K562 (cell line): ENCODE data around the gene ZNF83. TPM values are rescaled to one million over a fixed set of nuclear protein-coding genes. Genes with fewer than 3 reads are reported as not detected.

Source experiments
- ATAC-seq: fragments of 200-7000 bp; cut with Tn5 transposase; 3 replicates; pipeline ENCODE4 v1.9.1; 2020; ENCODE audit warnings: moderate library complexity
- BruUV-seq: library from RNA; stranded (reverse); fragments of 400-500 nt; replicated peaks from 2 replicates; lab custom pipeline; 2021; lab: Mats Ljungman, UMichigan
- CTCF ChIA-PET: fragments of 300-600 bp; formaldehyde crosslinking; extraction: SDS; loops from one replicate; lab custom pipeline; 2021; ENCODE audit warnings: low intra/inter-chr PET ratio; lab: Yijun Ruan, JAX
- POLR2A ChIA-PET: fragments of 300-600, 350-650 bp; sonication (Branson Sonifier 250); formaldehyde crosslinking; extraction: SDS; loops from one replicate; lab custom pipeline; 2021; ENCODE audit warnings: antibody characterized with exemption, inconsistent platforms; lab: Yijun Ruan, JAX
- DNase-seq, 4 experiments: peaks; one replicate each; pipeline versions ENCODE4 v3.0.0 to v3.0.0-alpha.2; 2011 to 2018; ENCODE audit warnings: low spot score in 3 of 4, mixed read lengths in 3 of 4; ENCODE audit errors: extremely low read depth in 1 of 4
- FAIRE-seq: peaks from 2 replicates; lab custom pipeline; 2011; peaks lifted over from hg19 to GRCh38; lab: Jason Lieb, UNC
- H2AFZ ChIP-seq: 2 replicates; pipeline ENCODE4 v1.6.0; 2011; ENCODE audit warnings: low read depth, low read length, control low read depth, inconsistent platforms
- H3K27ac ChIP-seq: fragments of 200-600 bp; 3 replicates; pipeline ENCODE4 v1.8.0; 2011; ENCODE audit warnings: low read depth, mild to moderate bottlenecking, control low read depth, inconsistent platforms, low read length, moderate library complexity, mixed read lengths; ENCODE audit errors: extremely low read depth
- H3K27me3 ChIP-seq, 2 experiments: fragments of 300-600 bp in 1 of 2; 2 replicates in 1 of 2; 3 replicates in 1 of 2; pipeline versions ENCODE4 v1.6.0 to v1.8.0; 2011; ENCODE audit warnings: inconsistent platforms in 2 of 2, low read length in 2 of 2, mild to moderate bottlenecking in 1 of 2, mixed read lengths in 1 of 2, moderate library complexity in 1 of 2; ENCODE audit not compliant: control insufficient read depth in 2 of 2, insufficient read depth in 2 of 2
- H3K36me3 ChIP-seq: fragments of 300-600 bp; 3 replicates; pipeline ENCODE4 v1.8.0; 2011; ENCODE audit warnings: mild to moderate bottlenecking, low read length, inconsistent platforms; ENCODE audit not compliant: control insufficient read depth, insufficient read depth
- H3K4me1 ChIP-seq, 2 experiments: fragments of 200-600 bp in 1 of 2; replicated peaks in 1 of 2; 2 replicates in 1 of 2; 3 replicates in 1 of 2; pipeline versions ENCODE4 v1.5.1 to v1.8.0; 2011; ENCODE audit warnings: inconsistent platforms in 2 of 2, low read length in 2 of 2, mild to moderate bottlenecking in 1 of 2, mixed read lengths in 1 of 2, moderate library complexity in 1 of 2; ENCODE audit not compliant: control insufficient read depth in 2 of 2, insufficient read depth in 2 of 2
- H3K4me2 ChIP-seq: 2 replicates; pipeline ENCODE4 v1.6.1; 2011; ENCODE audit warnings: low read length, control low read depth, inconsistent platforms, mixed read lengths; ENCODE audit not compliant: insufficient read depth
- H3K4me3 ChIP-seq: fragments of 200-600 bp; sonication (generic), shearing (Covaris generic); 2 replicates; pipeline ENCODE4 v1.5.1; 2016; ENCODE audit warnings: control low read depth, inconsistent platforms
- H3K79me2 ChIP-seq: fragments of 200-600 bp; 3 replicates; pipeline ENCODE4 v1.8.0; 2011; ENCODE audit warnings: low read length, inconsistent platforms; ENCODE audit not compliant: control insufficient read depth, insufficient read depth
- H3K9ac ChIP-seq, 2 experiments: 2 replicates each; pipeline versions ENCODE4 v1.6.0 to v1.6.1; 2011; ENCODE audit warnings: low read depth in 2 of 2, low read length in 2 of 2, control low read depth in 1 of 2, inconsistent platforms in 1 of 2, mild to moderate bottlenecking in 1 of 2, mixed read lengths in 1 of 2; ENCODE audit not compliant: insufficient read depth in 1 of 2
- H3K9me1 ChIP-seq: one replicate; pipeline ENCODE4 v1.6.0; 2011; ENCODE audit warnings: inconsistent platforms, mild to moderate bottlenecking, low read length, moderate library complexity; ENCODE audit not compliant: control insufficient read depth, insufficient read depth
- H3K9me3 ChIP-seq: replicated peaks from 2 replicates; pipeline ENCODE4 v1.5.1; 2011; ENCODE audit warnings: low read depth, low read length, inconsistent platforms; ENCODE audit not compliant: control insufficient read depth, insufficient read depth
- H4K20me1 ChIP-seq: replicated peaks from 2 replicates; pipeline ENCODE4 v1.6.1; 2011; ENCODE audit warnings: low read length, inconsistent platforms, mixed read lengths; ENCODE audit not compliant: control insufficient read depth, insufficient read depth
- ATF3 ChIP-seq, 2 experiments: fragments of 450-650 bp in 1 of 2; sonication (generic) in 1 of 2; formaldehyde crosslinking in 1 of 2; IDR thresholded peaks in 1 of 2; conservative IDR thresholded peaks in 1 of 2; 2 replicates each; pipeline versions ENCODE4 v1.6.1 to v1.8.1; 2016 to 2023; ENCODE audit warnings: mild to moderate bottlenecking in 2 of 2, moderate library complexity in 2 of 2, inconsistent platforms in 1 of 2, missing genetic modification reagents in 1 of 2
- BRD4 ChIP-seq: fragments of 200-600 bp; sonication (generic); IDR thresholded peaks from 2 replicates; pipeline ENCODE4 v1.6.1; 2017; ENCODE audit warnings: inconsistent platforms
- CCAR2 ChIP-seq: fragments of 200-400 bp; formaldehyde crosslinking; IDR thresholded peaks from 2 replicates; pipeline ENCODE4 v1.6.1; 2017; ENCODE audit warnings: mild to moderate bottlenecking, low read depth, low read length
- FIP1L1 ChIP-seq: fragments of 200-400 bp; formaldehyde crosslinking; IDR thresholded peaks from 2 replicates; pipeline ENCODE4 v1.6.1; 2018; ENCODE audit warnings: mild to moderate bottlenecking, low read depth, low read length; ENCODE audit not compliant: poor library complexity, severe bottlenecking
- GABPA ChIP-seq: fragments of 200-800 bp; sonication (Bioruptor generic); conservative IDR thresholded peaks from 2 replicates; pipeline ENCODE4 v1.6.1; 2016; ENCODE audit warnings: low read depth, missing genetic modification characterization, missing compliant biosample characterization
- GABPB2 ChIP-seq: fragments of 250-450 bp; sonication (Bioruptor Pico); conservative IDR thresholded peaks from 2 replicates; pipeline ENCODE4 v1.5.1; 2021; ENCODE audit warnings: mild to moderate bottlenecking
- IRF2 ChIP-seq: sonication (generic); formaldehyde crosslinking; IDR thresholded peaks from 2 replicates; pipeline ENCODE4 v1.8.1; 2022; ENCODE audit warnings: mild to moderate bottlenecking, missing genetic modification reagents
- MAFK ChIP-seq: IDR thresholded peaks from 2 replicates; pipeline ENCODE4 v1.6.1; 2011; ENCODE audit warnings: low read length, improper control_type of control experiment
- MAZ ChIP-seq, 2 experiments: fragments of 450-650 bp in 1 of 2; sonication (generic) in 1 of 2; formaldehyde crosslinking; IDR thresholded peaks in 1 of 2; conservative IDR thresholded peaks in 1 of 2; 2 replicates each; pipeline versions ENCODE4 v1.4.0 to v1.5.0; 2020; ENCODE audit warnings: mild to moderate bottlenecking in 1 of 2, missing genetic modification reagents in 1 of 2
- MTA3 ChIP-seq: fragments of 450-650 bp; formaldehyde crosslinking; IDR thresholded peaks from 2 replicates; pipeline ENCODE4 v1.6.1; 2017; ENCODE audit warnings: mild to moderate bottlenecking, borderline replicate concordance
- NCOA4 ChIP-seq: fragments of 450-650 bp; IDR thresholded peaks from 2 replicates; pipeline ENCODE4 v1.6.1; 2018; ENCODE audit warnings: mild to moderate bottlenecking; ENCODE audit not compliant: partially characterized antibody
- NR1H2 ChIP-seq: sonication (generic); formaldehyde crosslinking; IDR thresholded peaks from 2 replicates; pipeline ENCODE4 v1.4.0; 2020; ENCODE audit warnings: mild to moderate bottlenecking, missing genetic modification reagents
- PRPF4 ChIP-seq: fragments of 200-400 bp; formaldehyde crosslinking; IDR thresholded peaks from one replicate; pipeline ENCODE4 v1.6.1; 2017; ENCODE audit warnings: low read length, low read depth, mild to moderate bottlenecking; ENCODE audit not compliant: insufficient read depth, poor library complexity, severe bottlenecking
- UBTF ChIP-seq, 2 experiments: IDR thresholded peaks; 2 replicates each; pipeline ENCODE4 v1.6.1; 2012; ENCODE audit warnings: improper control_type of control experiment in 2 of 2, low read depth in 2 of 2, low read length in 2 of 2, borderline replicate concordance in 1 of 2
- ZNF143 ChIP-seq: sonication (generic); formaldehyde crosslinking; IDR thresholded peaks from 2 replicates; pipeline ENCODE4 v1.9.0; 2022; ENCODE audit warnings: mild to moderate bottlenecking, missing genetic modification reagents
- ZNF584 ChIP-seq: fragments of 200-800 bp; sonication (Bioruptor generic); IDR thresholded peaks from 2 replicates; pipeline ENCODE4 v1.6.1; 2016; ENCODE audit warnings: low read depth, mild to moderate bottlenecking, missing genetic modification characterization, missing compliant biosample characterization
- WGBS: fragments of 100-300 bp; shearing (Covaris generic); methylation state at CpG from one replicate; pipeline ENCODE4 v1.1.6; 2016; ENCODE audit warnings: low coverage, mixed read lengths; ENCODE audit not compliant: insufficient coverage; ENCODE audit errors: missing lambda C conversion rate; 5-methylcytosine and 5-hydroxymethylcytosine counted together
- in situ Hi-C: fragments of 300-500 bp; cut with MboI; formaldehyde crosslinking; loops from 4 replicates; pipeline ENCODE4 v1.15.0; 2018; ENCODE audit warnings: inconsistent platforms, mixed read lengths
- intact Hi-C: fragments of 100-400 bp; cut with micrococcal nuclease; formaldehyde crosslinking; loops from 2 replicates; pipeline ENCODE4 v1.14.2; 2022
- polyA plus RNA-seq, 8 experiments: library from polyadenylated mRNA; depleted of rRNA in 4 of 8; stranded (reverse) in 5 of 8; unstranded in 3 of 8; fragments of >200 nt; fragmentation: Nextera tagmentation in 2 of 8; fragmentation: Illumina TruSeq in 1 of 8; extraction: Ambion mirVana in 2 of 8; extraction: Trizol in 1 of 8; gene quantifications; 2 replicates each; pipeline versions ENCODE4 v1.2.1 to v1.2.3, GENCODE V29; 2011 to 2014; ENCODE audit warnings: inconsistent platforms in 1 of 8, missing spikeins in 1 of 8
- total RNA-seq, 7 experiments: library from RNA; depleted of rRNA in 6 of 7; stranded (reverse); fragments of >200 nt in 6 of 7; fragmentation: Illumina TruSeq in 2 of 7; extraction: Trizol in 2 of 7; gene quantifications; 2 replicates each; pipeline versions ENCODE4 v1.2.1 to v1.2.3, GENCODE V29; 2011 to 2021; ENCODE audit warnings: low replicate concordance in 1 of 7
- TF ChIP-seq, protein P1 (sequence below): sonication (generic); formaldehyde crosslinking; IDR thresholded peaks from 2 replicates; pipeline ENCODE4 v1.8.1; 2023; ENCODE audit warnings: mild to moderate bottlenecking, missing genetic modification reagents

ZNF83 gene
- total and polyA plus RNA-seq, 9 of the 15 experiments (the other 6 are each of a cell fraction or from before 2014, with no cell fraction given): 18.6 to 74.3 (median 51.9) TPM

- ChIA-PET POLR2A (no interaction called here), CTCF (no interaction called here)
- ATAC-seq (peak; percentile 34), DNase-seq (peak; percentile 23 to 40 (median 28)), FAIRE-seq (no peak)
- peaks cover 13% of the 10 kb centered on the region; the same call in 1 of the 3 replicates for H3K36me3 ChIP-seq
- H3K27me3 ChIP-seq: no peaks in the 10 kb centered on the region
- intact Hi-C loops: no loop called here
- H3K9me1 ChIP-seq: no peaks in the 10 kb centered on the region
- in situ Hi-C loops: no loop called here
- peak overlapping the region; percentile 85 for H3K4me2 ChIP-seq
- H3K4me3 ChIP-seq: peak overlapping the region; percentile 86
- H3K9ac ChIP-seq: peak overlapping the region; percentile 12 to 84; a peak in 2 of 4 replicates
- 9% methylated on average over 14 of the region's 14 CpGs for WGBS
- no TSS peak for BruUV-seq
- H3K4me1 ChIP-seq: peaks cover 5 to 18% of the 10 kb centered on the region in 2 experiments; a peak in 3 of 5 replicates
- no peaks in the 10 kb centered on the region for H3K9me3 ChIP-seq
- peak overlapping the region; percentile 50; the same call in 1 of the 3 replicates for H3K27ac ChIP-seq
- H3K79me2 ChIP-seq: peaks cover 14% of the 10 kb centered on the region
- peak overlapping the region; percentile 79 for H2AFZ ChIP-seq
- no peaks in the 10 kb centered on the region for H4K20me1 ChIP-seq
- no peak for TF ChIP-seq ZNF143 (CRISPR knock-in tag)
- TF ChIP-seq NCOA4: no peak
- TF ChIP-seq MAZ (CRISPR knock-in tag; conservative IDR thresholded peaks at IDR 0.05 in 1 of 2, IDR thresholded peaks at IDR 0.05 in 1 of 2): no peak
- TF ChIP-seq, protein P1, sequence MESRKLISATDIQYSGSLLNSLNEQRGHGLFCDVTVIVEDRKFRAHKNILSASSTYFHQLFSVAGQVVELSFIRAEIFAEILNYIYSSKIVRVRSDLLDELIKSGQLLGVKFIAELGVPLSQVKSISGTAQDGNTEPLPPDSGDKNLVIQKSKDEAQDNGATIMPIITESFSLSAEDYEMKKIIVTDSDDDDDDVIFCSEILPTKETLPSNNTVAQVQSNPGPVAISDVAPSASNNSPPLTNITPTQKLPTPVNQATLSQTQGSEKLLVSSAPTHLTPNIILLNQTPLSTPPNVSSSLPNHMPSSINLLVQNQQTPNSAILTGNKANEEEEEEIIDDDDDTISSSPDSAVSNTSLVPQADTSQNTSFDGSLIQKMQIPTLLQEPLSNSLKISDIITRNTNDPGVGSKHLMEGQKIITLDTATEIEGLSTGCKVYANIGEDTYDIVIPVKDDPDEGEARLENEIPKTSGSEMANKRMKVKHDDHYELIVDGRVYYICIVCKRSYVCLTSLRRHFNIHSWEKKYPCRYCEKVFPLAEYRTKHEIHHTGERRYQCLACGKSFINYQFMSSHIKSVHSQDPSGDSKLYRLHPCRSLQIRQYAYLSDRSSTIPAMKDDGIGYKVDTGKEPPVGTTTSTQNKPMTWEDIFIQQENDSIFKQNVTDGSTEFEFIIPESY (CRISPR knock-in tag): peak; percentile 24; the same call in 1 of the 2 replicates
- no peak for TF ChIP-seq MAFK
- TF ChIP-seq MTA3: no peak
- TF ChIP-seq GABPA (tag): no peak
- TF ChIP-seq UBTF (IDR thresholded peaks at IDR 0.05; ENCODE audit: borderline replicate concordance in 1 of 2, low read depth in 2 of 2, low read length in 2 of 2): no peak
- TF ChIP-seq PRPF4: no peak
- no peak for TF ChIP-seq BRD4
- TF ChIP-seq GABPB2 (CRISPR knock-in tag): no peak
- TF ChIP-seq NR1H2: no peak
- peak; percentile 37; the same call in 1 of the 2 replicates for TF ChIP-seq ATF3 (IDR thresholded peaks at IDR 0.05)
- TF ChIP-seq ATF3 (CRISPR knock-in tag; conservative IDR thresholded peaks at IDR 0.05): no peak
- no peak for TF ChIP-seq CCAR2
- no peak for TF ChIP-seq FIP1L1
- no peak for TF ChIP-seq IRF2
- no peak for TF ChIP-seq ZNF584 (CRISPR knock-in tag)
Measured at GRCh38 chr19:52638601-52639000, 446 bp upstream of the ZNF83 start.
